Activated CD8-positive, alpha-beta memory T cell treated with anti-CD3 and anti-CD28 coated beads for 4 hours (primary cell): ENCODE measurements around the gene SEC16A.

Experiments
- DNase-seq, 2 donors: peaks; one replicate each; pipeline ENCODE4 v3.0.0-alpha.2; 2020; ENCODE audit warnings: low read depth in 2 of 2

SEC16A gene, protein sequence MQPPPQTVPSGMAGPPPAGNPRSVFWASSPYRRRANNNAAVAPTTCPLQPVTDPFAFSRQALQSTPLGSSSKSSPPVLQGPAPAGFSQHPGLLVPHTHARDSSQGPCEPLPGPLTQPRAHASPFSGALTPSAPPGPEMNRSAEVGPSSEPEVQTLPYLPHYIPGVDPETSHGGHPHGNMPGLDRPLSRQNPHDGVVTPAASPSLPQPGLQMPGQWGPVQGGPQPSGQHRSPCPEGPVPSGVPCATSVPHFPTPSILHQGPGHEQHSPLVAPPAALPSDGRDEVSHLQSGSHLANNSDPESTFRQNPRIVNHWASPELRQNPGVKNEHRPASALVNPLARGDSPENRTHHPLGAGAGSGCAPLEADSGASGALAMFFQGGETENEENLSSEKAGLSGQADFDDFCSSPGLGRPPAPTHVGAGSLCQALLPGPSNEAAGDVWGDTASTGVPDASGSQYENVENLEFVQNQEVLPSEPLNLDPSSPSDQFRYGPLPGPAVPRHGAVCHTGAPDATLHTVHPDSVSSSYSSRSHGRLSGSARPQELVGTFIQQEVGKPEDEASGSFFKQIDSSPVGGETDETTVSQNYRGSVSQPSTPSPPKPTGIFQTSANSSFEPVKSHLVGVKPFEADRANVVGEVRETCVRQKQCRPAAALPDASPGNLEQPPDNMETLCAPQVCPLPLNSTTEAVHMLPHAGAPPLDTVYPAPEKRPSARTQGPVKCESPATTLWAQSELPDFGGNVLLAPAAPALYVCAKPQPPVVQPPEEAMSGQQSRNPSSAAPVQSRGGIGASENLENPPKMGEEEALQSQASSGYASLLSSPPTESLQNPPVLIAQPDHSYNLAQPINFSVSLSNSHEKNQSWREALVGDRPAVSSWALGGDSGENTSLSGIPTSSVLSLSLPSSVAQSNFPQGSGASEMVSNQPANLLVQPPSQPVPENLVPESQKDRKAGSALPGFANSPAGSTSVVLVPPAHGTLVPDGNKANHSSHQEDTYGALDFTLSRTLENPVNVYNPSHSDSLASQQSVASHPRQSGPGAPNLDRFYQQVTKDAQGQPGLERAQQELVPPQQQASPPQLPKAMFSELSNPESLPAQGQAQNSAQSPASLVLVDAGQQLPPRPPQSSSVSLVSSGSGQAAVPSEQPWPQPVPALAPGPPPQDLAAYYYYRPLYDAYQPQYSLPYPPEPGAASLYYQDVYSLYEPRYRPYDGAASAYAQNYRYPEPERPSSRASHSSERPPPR (N-terminal part only)

DNA sequence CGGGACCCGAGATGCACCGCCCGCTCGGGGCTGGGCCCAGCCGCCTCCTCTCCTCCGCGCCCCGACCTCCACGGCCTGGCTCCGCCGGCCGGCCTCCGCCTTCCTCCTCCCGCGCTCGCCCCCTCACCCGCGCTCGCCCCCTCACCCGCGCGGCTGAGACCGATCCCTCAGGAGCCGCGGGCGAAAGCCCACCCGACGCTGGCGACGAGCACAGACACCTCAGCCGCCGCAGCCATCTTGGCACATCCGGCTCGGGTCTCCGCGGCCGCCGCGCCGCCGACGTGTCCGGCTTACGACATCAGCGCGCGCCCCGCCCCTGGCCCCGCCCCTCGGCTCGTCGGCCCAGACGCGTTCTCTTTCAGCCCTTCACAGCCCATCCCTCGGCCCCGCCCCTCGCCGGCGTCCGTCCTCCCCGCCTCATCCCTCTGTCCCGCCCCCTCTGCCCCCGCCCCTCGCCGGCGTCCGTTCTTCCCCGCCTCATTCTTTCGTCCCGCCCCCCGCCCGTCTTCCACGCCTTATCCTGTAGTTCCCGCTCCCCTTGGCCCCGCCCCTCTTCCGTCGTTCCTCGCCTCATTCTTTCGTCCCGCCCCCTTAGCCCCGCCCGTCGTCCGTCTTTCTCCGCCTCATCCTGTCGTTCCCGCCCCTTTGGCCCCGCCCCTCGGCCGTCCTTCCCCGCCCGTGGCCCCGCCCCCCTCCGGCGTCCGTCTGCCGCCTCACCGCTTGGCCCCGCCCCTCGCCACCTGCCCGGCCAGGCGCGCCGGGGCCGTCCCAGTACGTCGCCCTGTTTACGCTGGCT lies at the start of gene SEC16A:
SEC16A (minus strand) TSS at position 248 of the 796 bp plus-strand sequence. CDS start 5,425 bp downstream, outside the sequence.
- peak; percentile 99 for DNase-seq

DNA sequence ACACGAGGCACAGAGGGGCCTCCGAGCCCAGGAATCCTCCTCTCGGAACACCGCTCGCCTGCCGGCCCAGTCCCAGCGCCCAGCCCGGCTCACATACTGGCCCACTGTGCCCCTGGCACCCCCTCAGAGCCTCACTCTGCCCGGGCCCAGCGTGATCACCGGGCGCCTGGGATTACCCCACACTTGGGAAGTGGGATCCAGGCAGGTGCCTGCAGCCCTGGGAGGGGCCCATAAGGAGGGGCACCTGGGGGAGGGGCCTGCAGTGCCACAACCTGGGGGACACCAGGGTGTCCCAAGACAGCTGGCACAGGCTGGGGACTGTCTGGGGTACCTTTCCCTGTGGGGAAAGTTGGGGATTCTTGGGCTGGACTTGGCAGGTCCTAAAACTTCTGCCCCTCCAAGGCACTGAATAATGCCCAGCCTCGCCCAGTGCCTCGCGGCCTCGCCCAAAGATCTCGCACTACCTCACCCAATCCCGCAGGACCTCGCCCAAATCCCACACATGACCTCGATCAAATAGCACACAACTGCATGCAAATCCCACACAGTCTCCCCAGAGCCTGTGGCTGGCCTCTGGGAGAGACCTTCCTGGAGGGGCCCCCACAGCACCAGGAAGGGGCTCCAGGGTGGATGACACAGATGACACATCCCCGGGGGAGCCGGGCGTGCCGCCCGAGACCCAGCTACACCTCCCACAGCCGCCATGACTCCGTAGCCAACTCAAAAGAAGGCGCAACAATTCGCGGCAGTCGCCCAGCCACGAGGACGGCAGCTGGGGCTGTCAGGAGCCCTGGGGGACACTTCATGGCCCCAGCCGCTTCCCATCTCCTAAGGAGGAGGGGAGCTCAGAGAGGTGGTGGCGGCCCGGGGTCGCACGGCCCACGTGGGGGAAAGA lies 49.3 kb upstream of the SEC16A start:
- no peak for DNase-seq

DNA sequence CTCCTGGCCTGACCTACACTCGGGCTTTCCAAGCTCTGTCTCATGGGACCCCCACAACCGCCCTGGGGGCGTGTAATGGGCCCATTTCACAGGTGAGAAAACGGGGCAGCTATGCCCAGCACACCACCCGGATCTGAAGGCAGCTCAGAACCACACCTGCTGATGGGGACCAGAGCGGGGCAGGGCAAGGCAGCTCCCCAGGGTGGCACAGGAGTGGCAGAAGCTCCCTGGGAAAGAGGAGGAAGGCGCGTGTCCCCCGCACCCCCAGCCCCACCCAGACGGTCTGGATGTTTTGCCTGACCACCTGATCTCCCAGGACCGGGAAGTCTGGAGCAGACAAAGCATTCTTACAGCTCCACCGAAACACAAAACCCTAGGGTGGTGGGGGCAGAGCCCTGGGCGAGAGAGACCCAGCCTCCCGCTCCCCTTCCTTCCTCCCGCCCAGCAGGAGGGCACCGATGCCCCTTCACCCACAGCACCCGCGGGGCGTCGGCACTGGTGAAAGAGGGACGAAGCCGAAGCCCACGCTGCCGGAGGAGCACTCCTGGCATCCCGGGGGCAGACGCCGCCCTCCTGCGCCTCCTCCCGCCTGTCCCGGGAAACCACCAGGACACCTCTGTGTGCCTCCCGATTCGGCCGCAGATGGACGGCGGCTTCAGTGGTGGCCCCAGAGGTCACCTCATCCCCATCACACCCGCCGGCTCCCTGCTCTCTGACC lies 48.5 kb upstream of the SEC16A start:
- no peak for DNase-seq

DNA sequence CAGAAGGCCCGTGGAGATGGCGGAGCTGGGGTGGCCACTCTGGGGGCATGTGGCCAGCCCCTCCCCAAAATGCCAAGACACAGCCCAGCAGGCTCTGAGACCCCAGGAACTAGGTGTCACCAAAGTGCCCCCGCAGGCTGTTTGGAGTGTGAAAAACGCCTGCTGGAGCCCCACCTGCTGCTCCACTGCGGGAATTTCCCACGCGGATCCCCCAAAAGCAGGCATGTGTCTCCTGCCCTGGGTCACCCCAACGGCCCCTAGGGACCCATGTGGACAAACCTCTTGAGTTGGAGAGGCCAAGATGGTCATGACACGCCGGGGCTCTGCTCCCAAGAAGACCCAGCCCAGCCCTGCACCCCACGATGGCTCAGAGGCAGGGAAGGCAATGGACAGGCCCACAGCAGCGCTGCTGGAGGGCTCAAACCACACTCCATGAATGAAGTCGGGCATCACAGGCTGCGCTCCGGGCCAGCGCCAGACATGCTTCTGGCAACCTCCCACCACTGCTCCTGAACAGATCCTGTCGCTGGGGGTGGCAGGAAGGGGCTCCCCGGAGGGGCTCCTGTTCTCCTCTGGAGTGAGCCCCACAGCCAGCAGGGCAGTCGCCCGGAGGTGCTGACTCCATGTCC lies 47.7 kb upstream of the SEC16A start:
- DNase-seq = no peak

DNA sequence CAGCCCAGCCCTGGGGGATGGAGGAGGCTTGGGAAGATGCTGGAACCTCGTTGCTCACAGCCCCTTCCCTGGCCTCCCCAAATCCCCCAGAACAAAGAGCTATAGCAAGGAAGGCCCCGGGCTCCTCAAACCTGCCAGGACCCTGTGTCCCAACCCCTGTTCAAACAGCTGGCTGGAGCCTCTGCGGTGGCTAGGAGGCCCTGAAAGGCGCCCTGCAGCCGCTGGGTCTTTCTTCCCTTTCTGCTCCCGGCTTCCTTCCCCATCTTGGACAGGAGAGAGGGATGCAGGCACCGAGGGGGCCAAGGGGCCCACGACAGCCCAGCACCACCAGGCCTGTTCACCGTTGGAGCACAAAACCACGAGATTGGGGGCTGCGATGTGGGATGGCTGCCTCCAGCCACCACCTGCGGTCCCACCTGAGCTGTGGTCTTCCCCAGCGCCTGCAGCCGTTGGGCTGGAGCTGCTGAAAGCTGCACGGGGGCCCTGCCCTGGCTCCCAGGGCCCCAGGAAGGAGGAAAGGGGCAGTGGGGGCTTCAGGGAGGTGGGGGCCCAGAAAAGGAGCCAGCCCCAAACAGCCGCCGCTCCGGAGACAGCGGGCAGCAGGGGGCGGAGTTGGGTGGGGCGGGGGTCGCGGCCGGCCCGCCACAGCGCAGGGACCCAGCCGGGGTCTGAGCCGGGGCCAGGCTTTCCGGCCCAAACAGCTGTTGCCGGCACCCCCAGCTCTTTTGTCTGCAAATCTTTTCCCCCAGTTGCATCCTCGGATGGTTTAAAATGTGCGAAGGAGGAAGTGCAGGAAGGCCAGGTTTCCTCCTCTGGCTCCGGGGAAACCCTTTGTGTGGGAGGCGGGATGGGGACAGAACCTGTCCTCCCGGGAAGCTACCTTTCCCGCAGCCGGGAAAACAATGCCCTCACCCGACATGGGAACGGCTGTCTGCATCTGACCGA lies 46.9 kb upstream of the SEC16A start:
- DNase-seq = no peak

DNA sequence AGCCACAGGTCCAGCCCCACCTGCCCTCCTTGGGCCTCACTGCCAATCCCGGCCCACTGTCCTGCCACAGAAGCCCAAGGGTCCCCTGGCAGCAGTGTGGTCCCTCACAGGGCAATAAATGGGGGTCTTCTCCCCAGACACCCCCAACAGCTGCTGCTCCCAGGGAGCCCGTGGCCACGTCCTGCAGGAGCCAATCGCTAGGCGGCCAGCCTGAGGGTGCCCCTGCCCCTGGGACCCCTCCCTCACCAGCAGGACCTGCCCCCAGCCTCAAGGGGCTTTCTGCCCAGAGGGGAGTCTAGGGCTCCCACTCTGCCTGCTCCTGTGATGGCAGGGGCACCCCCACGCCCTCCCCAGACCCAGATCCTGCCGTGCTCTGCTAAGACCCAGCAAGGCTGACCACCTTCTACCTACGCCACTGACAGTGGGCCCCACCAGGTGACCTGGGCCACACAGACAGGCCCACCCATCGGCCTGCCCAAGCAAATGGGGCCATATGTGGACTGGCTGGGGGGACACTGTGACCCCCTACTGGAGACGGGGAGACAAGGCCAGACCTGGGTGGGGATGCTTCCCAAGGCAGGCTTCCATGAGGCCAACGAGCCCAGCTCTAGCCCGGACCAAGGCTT lies 46.0 kb upstream of the SEC16A start:
- no peak for DNase-seq

DNA sequence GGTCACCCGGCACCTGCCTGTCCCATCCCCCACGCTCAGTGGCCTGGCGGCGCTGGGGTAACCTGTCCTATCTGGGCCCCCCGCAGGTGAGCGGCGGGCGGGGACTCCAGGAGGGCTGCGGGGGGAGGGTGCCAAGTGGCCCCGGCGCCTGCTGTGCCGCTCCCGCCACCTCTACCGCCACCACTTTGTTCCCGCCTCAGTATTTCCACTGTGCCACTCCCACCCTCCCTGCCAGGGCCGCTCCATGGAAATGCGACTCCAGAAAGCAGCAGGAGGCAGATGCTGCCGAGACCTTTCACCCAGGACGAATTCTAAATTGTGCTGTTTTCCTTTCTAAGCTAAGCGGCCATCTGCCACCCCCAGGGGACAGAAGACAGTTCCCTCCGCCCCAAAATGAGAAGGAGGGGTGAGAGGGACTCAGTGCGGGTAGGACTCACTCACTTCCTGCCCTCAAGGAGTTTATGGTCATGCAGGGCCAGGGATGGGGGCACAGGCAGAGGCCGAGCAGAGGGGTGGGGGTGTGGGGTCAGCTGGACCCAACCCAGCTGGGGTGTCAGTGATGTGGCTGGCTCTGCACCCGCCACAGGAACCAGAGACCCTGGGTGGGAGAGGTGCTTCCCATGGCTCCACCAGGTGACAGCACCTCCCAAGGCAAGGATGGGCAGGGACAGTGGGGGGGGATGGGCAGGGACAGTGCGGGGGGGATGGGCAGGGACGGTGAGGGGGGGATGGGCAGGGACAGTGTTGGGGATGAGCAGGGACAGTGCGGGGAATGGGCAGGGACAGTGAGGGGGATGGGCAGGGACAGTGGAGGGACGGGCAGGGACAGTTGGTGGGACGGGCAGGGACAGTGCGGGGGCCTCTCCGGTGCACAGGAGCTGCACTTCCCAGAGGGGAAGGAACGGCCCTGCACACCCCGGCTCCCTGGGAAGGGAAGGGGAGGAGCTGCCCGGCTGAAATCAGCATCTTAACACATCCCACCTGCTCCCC lies 45.2 kb upstream of the SEC16A start:
- no peak for DNase-seq

DNA sequence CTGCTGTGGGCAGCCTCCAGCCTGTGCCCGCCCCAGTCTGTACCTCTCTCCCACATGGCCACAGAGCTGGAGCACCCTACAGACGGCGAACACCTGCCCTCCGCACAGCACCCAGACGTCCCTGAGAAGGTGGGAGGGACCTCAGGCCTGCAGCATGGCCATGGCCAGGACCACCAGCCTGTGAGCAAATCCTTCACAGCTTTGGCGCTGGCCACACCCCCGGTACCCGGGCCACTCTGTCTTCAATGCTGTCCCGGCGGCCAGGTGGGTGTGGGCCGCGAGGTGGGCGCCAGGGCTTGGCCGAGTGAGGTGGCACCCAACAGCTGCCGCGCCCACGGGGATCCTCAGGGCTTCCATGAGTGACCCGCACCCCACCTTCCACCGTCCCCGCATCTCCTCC lies 44.3 kb upstream of the SEC16A start:
- DNase-seq = no peak

DNA sequence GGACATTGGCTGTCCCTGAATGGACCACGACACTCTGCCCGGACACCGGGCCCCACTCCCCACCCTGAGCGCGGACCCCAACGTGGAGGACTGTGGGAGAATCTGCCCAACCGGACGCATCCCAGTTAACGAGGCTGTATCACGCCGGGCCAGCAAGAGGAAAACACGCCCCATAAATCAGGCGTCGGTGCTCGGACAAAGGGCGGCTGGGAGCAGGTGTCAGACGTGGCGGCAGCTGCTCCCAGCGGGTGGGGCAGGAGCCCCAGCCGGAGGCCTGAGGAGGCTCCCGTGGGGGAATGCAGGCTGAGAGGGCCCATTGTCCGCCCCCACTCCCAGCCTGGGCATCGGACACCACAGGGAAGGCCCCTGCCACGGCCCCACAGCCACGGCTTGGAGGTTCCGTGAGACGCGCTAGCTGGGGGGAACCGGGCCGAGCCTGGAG lies 43.8 kb upstream of the SEC16A start:
- DNase-seq = no peak

DNA sequence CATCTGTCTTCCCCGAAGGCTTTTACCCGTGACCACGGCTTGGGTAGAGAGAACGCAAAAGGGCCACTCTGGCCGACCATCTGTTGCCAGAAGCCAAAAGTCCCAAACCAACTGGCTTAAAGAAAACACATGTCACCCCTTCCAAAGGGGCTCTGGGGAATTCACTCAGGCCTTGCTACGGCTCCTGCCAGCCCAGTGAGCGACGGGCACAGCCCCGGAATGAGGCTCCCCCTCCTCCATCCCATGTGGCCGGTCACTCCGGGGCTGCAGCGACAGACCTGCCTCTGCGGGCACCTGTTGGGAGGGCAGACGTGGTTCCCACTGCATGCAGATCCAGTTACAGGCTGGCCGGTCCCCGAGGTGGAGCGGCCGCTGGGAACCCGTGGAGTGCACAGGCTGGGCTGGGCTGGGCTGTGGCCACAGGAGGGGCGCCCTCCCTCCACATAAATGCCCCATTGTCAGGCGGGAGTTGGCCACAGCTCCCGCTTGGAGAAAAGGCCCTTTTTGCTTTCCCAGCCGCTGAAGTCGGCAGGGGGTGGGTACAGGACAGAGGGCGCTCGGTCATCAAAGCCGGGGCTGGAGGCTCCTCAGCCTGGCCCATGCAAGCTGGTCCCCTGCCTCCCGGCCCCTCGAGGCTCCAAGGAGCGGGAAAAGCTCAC lies 43.1 kb upstream of the SEC16A start:
- no peak for DNase-seq

DNA sequence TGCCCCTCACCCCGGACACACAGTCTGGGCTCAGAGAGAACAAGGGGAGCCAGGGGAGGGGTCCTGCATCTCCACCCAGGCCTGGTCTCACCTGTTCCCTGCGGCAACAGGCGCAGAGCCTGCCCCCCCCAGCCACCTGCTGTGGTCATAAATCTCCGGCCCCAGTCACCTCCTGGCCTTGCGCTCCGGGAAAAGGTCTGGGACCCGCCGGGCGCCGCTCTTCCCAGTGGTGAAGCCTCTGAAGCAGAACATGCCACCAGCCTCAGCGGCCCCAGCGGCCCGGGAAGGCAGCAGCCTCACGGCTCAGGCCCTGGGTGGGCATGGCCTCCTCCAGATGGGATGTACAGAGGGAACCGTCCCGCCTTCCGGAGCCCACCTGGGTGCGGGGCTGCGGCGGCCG lies 42.4 kb upstream of the SEC16A start:
- DNase-seq = no peak

DNA sequence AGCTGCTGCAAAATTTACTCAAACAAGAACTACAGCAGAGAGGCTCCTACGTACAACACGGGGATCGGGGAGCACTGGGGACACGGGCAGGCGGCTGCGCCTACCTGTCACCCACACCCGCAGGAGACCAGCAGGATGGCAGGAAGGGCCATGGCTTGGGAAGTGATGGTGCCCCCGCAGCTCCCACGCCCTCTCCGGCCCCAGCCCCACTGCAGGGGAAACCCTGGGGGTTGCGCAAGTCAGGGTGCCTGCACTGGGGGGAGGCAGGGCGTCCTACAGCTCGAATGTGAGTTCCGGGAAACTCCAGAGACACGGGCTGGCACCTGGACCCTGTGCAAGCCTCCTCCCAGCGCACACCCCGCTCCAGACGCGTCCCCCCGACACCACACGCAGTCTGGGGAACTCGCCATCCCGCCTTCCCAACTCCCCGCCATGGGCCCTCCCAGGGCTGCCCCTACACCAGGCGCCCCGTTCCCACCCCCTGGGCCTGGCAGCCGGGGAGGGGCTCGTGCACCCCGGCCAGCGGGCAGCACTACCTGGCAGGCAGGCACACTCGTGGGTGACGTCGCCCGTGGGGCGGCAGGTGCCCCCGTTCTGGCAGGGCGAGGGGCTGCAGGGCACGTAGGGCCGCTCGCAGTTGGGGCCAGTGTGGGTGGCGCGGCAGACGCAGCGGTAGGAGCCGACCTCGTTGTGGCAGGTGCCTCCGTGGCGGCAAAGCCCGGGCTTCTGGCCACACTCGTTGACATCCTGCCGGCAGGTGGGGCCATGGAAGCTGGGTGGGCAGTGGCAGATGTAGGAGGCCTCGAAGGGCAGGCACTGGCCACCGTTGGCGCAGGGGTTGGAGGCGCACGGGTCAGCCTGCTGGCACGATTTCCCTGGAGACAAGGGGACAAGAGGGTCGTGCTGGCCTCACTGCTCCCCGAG lies 39.7 kb upstream of the SEC16A start:
- DNase-seq = no peak

DNA sequence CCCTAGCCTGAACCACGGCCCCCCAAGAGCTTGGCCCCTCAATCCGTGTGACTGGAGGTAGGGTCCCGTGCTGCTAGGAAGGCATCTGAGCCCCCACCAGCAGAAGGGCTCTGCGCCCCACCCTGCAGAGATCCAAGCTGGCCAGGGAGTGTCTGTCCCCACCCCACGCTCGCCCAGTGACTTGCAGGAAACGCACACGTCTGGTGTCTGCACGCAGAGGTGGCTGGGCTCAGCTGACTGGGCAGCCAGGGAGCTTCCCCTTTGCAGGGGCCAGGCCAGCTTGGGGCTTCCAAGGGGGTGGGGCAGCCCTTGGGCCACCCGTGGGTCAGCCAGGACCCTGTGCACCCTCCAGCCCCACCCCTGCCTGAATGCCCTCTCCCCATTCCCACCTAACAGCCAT lies 38.7 kb upstream of the SEC16A start:
- DNase-seq = no peak

DNA sequence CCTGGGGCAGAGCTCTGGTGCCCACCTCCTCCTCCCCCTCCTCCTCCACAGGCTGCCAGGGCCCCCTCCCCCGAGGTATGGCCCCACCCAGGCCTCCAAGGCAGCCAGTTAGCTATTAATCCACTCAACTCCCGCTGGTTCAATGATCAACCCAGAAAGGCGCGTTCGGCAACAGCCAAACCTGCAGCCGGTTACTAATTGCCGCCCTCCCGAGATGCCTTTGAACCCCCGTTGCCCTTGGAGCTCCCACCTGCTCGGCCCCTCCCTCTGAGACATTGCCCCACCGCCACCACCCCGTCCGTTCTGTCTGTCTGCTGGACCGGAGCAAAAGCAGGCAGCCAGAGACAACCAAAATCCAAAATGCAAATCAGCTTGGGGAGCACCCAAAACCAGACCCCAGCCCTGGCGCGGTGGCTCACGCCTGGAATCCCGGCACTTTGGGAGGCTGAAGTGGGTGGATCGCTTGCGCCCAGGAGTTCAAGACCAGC lies 37.3 kb upstream of the SEC16A start:
- DNase-seq = no peak
